Endothelial cell of umbilical vein (primary cell): ENCODE data around the gene PPM1N.

Source experiments
- CTCF ChIP-seq, 2 donors: IDR thresholded peaks; 1 replicate in 1 of 2; 2 replicates in 1 of 2; pipeline ENCODE4 v1.5.1; 2011; ENCODE audit warnings: low read length in 2 of 2, mild to moderate bottlenecking in 2 of 2, moderate library complexity in 2 of 2, control low read depth in 1 of 2, inconsistent platforms in 1 of 2, low read depth in 1 of 2; ENCODE audit not compliant: insufficient read depth in 1 of 2; ENCODE audit errors: extremely low read depth in 1 of 2
- EZH2 ChIP-seq: IDR thresholded peaks from 2 replicates; pipeline ENCODE4 v1.6.1; 2012; ENCODE audit warnings: borderline replicate concordance, low read depth, mild to moderate bottlenecking, moderate library complexity, low read length, inconsistent platforms; ENCODE audit not compliant: severe bottlenecking
- FOS ChIP-seq: IDR thresholded peaks from 2 replicates; pipeline ENCODE4 v1.6.1; 2011; ENCODE audit warnings: mild to moderate bottlenecking, low read length, moderate library complexity, borderline replicate concordance; ENCODE audit not compliant: insufficient read depth
- GATA2 ChIP-seq: IDR thresholded peaks from 2 replicates; pipeline ENCODE4 v1.7.0; 2011; ENCODE audit warnings: low read depth, mild to moderate bottlenecking, moderate library complexity, mixed read lengths, low read length; ENCODE audit not compliant: insufficient read length, insufficient read depth
- JUN ChIP-seq: IDR thresholded peaks from 2 replicates; pipeline ENCODE4 v1.6.1; 2011; ENCODE audit warnings: borderline replicate concordance, low read depth; ENCODE audit not compliant: insufficient read length, insufficient read depth
- MAX ChIP-seq: IDR thresholded peaks from 2 replicates; pipeline ENCODE4 v1.6.1; 2011; ENCODE audit not compliant: insufficient read depth, insufficient read length
- MYC ChIP-seq: IDR thresholded peaks from one replicate; pipeline ENCODE4 v1.6.1; 2011; ENCODE audit warnings: mild to moderate bottlenecking, low read depth, low read length
- POLR2A ChIP-seq: IDR thresholded peaks from 2 replicates; pipeline ENCODE4 v1.6.1; 2012; ENCODE audit warnings: low read depth, mild to moderate bottlenecking, control low read depth, low read length
- POLR2AphosphoS5 ChIP-seq: IDR thresholded peaks from 2 replicates; pipeline ENCODE4 v1.6.1; 2012; ENCODE audit warnings: low read depth, mild to moderate bottlenecking, control low read depth, low read length, moderate library complexity; ENCODE audit not compliant: insufficient read depth

GRCh38 chr19:45475537-45476291, 22.5 kb upstream of the PPM1N start:
- no peak for TF ChIP-seq POLR2A
- no peak for TF ChIP-seq MAX
- no peak for TF ChIP-seq CTCF (IDR thresholded peaks at IDR 0.05; ENCODE audit: extremely low read depth in 1 of 2, insufficient read depth in 1 of 2, low read depth in 1 of 2, low read length in 2 of 2)
- TF ChIP-seq POLR2AphosphoS5, result no peak
- TF ChIP-seq GATA2, result no peak
- TF ChIP-seq MYC, result no peak
- TF ChIP-seq EZH2, result no peak
- no peak for TF ChIP-seq FOS
- no peak for TF ChIP-seq JUN
